ENCODE data around the gene OR4N5. TPM values are rescaled to one million over a fixed set of nuclear protein-coding genes. Genes with fewer than 3 reads are reported as not detected.
"Not testable (repeated sequence)": the region's sequence is repeated elsewhere in the genome, so short reads cannot be mapped to it uniquely, and the experiment has no call there.

OR4N5 gene
- total RNA-seq, 6 experiments from 2014 or later = not detected

DNA sequence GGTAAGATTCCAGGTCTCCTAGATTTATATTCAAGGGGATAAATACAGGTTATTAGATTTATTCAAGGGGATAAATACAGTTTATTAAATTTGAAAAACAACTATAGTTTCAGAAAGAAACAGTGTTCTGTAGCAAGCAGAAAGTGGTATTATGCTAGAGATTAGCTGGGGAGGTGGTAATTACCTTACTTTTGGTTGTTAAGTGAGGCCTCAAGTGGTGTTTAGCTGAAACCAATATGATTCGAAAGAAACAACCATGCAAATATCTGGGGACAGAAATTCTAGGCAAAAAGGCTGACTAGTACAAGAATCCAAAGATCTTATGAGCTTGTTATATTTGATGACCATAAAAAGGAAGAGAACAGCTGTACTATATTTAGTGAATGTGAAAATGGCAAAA, 6.2 kb downstream of the OR4N5 start:
- Histone ChIP-seq H3K27ac (no peak overlapping the region), H3K27me3 (no peaks in the 10 kb centered on the region), H3K9me3 (no peaks in the 10 kb centered on the region), H3K4me1 (no peaks in the 10 kb centered on the region), H3K36me3 (no peaks in the 10 kb centered on the region), H3K4me3 (no peak overlapping the region)
- intact Hi-C loops (cut with DNase I) = no loop called here
- DNase-seq (no peak), ATAC-seq (no peak)
- TF ChIP-seq POLR2A (IDR thresholded peaks at IDR 0.05) (no peak), CTCF (IDR thresholded peaks at IDR 0.05) (no peak)
- WGBS (ENCODE audit: insufficient coverage, low coverage, low lambda C conversion rate, missing lambda C conversion rate) = 24% methylated on average over 1 of the region's 1 CpG

GRCh38 chr14:20164462-20164861, 25.8 kb downstream of the OR4N5 start:
- no peaks in the 10 kb centered on the region for H3K36me3 ChIP-seq
- no peaks in the 10 kb centered on the region for H3K4me1 ChIP-seq
- ATAC-seq (no peak), DNase-seq (no peak)
- H3K4me3 ChIP-seq = no peak overlapping the region
- intact Hi-C loops (cut with DNase I) = no loop called here
- H3K9me3 ChIP-seq = no peaks in the 10 kb centered on the region
- H3K27me3 ChIP-seq = no peaks in the 10 kb centered on the region
- TF ChIP-seq CTCF (IDR thresholded peaks at IDR 0.05) (no peak), POLR2A (IDR thresholded peaks at IDR 0.05) (no peak)
- H3K27ac ChIP-seq = no peak overlapping the region

DNA sequence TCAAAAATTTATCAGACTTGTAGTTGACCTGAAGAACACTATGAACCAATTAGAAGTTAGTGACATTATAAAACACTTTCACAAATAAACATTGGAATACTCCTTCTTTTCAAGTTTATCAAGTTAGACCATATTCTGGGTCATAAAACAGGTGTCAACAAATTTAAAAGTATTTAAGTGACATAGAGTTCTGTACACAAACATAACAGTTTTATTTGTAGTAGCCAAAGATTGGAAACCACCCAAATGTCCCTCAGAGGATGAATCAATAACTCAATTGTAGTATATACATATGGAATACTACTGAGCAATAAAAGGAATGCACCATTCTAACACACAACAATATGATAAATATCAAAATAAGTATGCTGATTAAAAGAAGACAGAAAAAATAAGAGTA, 28.5 kb downstream of the OR4N5 start:
- ATAC-seq (no peak), DNase-seq (no peak)
- H3K4me3 ChIP-seq = no peak overlapping the region
- TF ChIP-seq POLR2A (IDR thresholded peaks at IDR 0.05) = no peak
- no peak for TF ChIP-seq CTCF (IDR thresholded peaks at IDR 0.05)
- no peaks in the 10 kb centered on the region for H3K9me3 ChIP-seq
- H3K4me1 ChIP-seq = no peaks in the 10 kb centered on the region
- intact Hi-C loops (cut with DNase I) = no loop called here
- no peaks in the 10 kb centered on the region for H3K27me3 ChIP-seq
- no peaks in the 10 kb centered on the region for H3K36me3 ChIP-seq
- H3K27ac ChIP-seq = no peak overlapping the region

- H3K36me3 ChIP-seq; H3K27me3 ChIP-seq; intact Hi-C loops (cut with DNase I); DNase-seq; H3K27ac ChIP-seq; H3K4me1 ChIP-seq; ATAC-seq; H3K9me3 ChIP-seq; H3K4me3 ChIP-seq: not testable (repeated sequence)
These were observed 31.2 kb downstream of the OR4N5 start for GRCh38 chr14:20169852-20170251.

DNA sequence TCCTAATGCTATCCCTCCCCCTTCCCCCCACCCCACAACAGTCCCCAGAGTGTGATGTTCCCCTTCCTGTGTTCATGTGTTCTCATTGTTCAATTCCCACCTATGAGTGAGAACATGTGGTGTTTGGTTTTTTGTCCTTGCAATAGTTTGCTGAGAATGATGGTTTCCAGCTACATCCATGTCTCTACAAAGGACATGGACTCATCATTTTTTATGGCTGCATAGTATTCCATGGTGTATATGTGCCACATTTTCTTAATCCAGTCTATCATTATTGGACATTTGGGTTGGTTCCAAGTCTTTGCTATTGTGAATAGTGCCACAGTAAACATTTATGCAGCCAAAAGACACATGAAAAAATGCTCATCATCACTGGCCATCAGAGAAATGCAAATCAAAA, 35.6 kb downstream of the OR4N5 start:
- intact Hi-C loops (cut with DNase I); H3K4me1 ChIP-seq; H3K9me3 ChIP-seq; ATAC-seq; H3K27ac ChIP-seq; H3K27me3 ChIP-seq; H3K4me3 ChIP-seq; H3K36me3 ChIP-seq; DNase-seq: not testable (repeated sequence)

DNA sequence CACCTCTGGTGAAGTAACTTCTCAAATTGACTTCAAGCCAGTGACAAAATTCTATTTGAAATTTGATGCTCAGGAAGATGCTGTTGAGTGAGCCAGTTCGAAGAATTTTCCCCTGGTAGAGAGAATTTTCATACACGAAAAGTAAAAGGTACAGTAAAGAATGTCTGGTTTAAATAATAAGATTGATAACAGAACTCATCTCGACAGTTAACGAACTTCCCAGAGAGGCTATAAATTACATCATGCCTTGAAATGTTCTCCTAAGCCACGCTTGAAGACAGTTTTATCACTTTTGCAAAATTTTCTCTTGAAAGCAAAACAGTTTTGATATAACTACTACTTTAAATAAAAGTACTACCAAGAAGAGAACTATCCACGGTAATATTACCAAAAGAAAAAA, 37.7 kb downstream of the OR4N5 start:
- no peak for ATAC-seq
- no peaks in the 10 kb centered on the region for H3K27me3 ChIP-seq
- TF ChIP-seq CTCF (IDR thresholded peaks at IDR 0.05) = no peak
- no peak for TF ChIP-seq POLR2A (IDR thresholded peaks at IDR 0.05)
- no peaks in the 10 kb centered on the region for H3K36me3 ChIP-seq
- no peaks in the 10 kb centered on the region for H3K4me1 ChIP-seq
- intact Hi-C loops (cut with DNase I) = no loop called here
- H3K9me3 ChIP-seq = no peaks in the 10 kb centered on the region
- WGBS (ENCODE audit: insufficient coverage, low coverage, low lambda C conversion rate, missing lambda C conversion rate) = 42% methylated on average over 6 of the region's 6 CpGs
- H3K4me3 ChIP-seq = no peak overlapping the region
- H3K27ac ChIP-seq = no peak overlapping the region
- DNase-seq = no peak
